A549 (cell line): ENCODE results near the gene PRAMEF1. TPM values are rescaled to one million over a fixed set of nuclear protein-coding genes. Genes with fewer than 3 reads are reported as not detected.

ENCODE experiments used
- ATAC-seq, 2 experiments: fragments of 200-7000 bp in 1 of 2; fragments of >200 bp in 1 of 2; cut with Nextera tagmentation in 1 of 2; cut with Tn5 transposase in 1 of 2; 3 replicates each; pipeline versions ENCODE4 v1.8.0 to v1.9.1; 2018 to 2020; ENCODE audit warnings: mild to moderate bottlenecking in 1 of 2, moderate library complexity in 1 of 2
- CTCF ChIA-PET: fragments of 300-600 bp; sonication (Branson Sonifier 250); formaldehyde crosslinking; extraction: SDS; loops from one replicate; lab custom pipeline; 2021; ENCODE audit warnings: antibody characterized with exemption, inconsistent platforms; lab: Yijun Ruan, JAX
- POLR2A ChIA-PET: fragments of 350-600 bp; formaldehyde crosslinking; extraction: SDS; loops from one replicate; lab custom pipeline; 2021; ENCODE audit warnings: antibody characterized with exemption, inconsistent platforms; lab: Yijun Ruan, JAX
- DNase-seq, 2 experiments: peaks; one replicate each; pipeline versions ENCODE4 v3.0.0 to v3.0.0-alpha.2; 2011 to 2016; ENCODE audit warnings: low read depth in 1 of 2, low spot score in 1 of 2
- FAIRE-seq: peaks from 2 replicates; lab custom pipeline; 2011; peaks lifted over from hg19 to GRCh38; lab: Jason Lieb, UNC
- H3K27ac ChIP-seq, 2 experiments: fragments of >200 bp; sonication (Bioruptor Twin); formaldehyde crosslinking; 3 replicates each; pipeline ENCODE4 v1.5.1; 2016 to 2017
- H3K4me1 ChIP-seq: fragments of >200 bp; sonication (Bioruptor Twin); formaldehyde crosslinking; 3 replicates; pipeline ENCODE4 v1.6.1; 2016
- H3K4me2 ChIP-seq: fragments of >200 bp; sonication (Bioruptor Twin); formaldehyde crosslinking; 3 replicates; pipeline ENCODE4 v1.6.1; 2016
- H3K4me3 ChIP-seq: fragments of >200 bp; sonication (Bioruptor Twin); formaldehyde crosslinking; 3 replicates; pipeline ENCODE4 v1.5.1; 2016
- H3K9me3 ChIP-seq: fragments of >200 bp; sonication (Bioruptor Twin); formaldehyde crosslinking; 3 replicates; pipeline ENCODE4 v1.6.1; 2016
- ATOH8 ChIP-seq: fragments of 250-450 bp; sonication (Bioruptor Pico); IDR thresholded peaks from 2 replicates; pipeline ENCODE4 v1.5.0; 2020; ENCODE audit warnings: low read depth, mild to moderate bottlenecking, moderate library complexity
- CBX2 ChIP-seq: fragments of 200-600 bp; sonication (generic); IDR thresholded peaks from 2 replicates; pipeline ENCODE4 v1.6.1; 2016; ENCODE audit warnings: low read depth, mild to moderate bottlenecking, borderline replicate concordance
- CBX8 ChIP-seq: fragments of 200-600 bp; sonication (generic); IDR thresholded peaks from 2 replicates; pipeline ENCODE4 v1.6.1; 2016
- EP300 ChIP-seq, 2 experiments: fragments of >200 bp; sonication (Bioruptor Twin); formaldehyde crosslinking; IDR thresholded peaks; 2 replicates in 1 of 2; 3 replicates in 1 of 2; pipeline ENCODE4 v1.6.1; 2016 to 2017
- FOXS1 ChIP-seq: fragments of 250-450 bp; sonication (Bioruptor Pico); IDR thresholded peaks from 2 replicates; pipeline ENCODE4 v1.5.0; 2020; ENCODE audit warnings: mild to moderate bottlenecking, moderate library complexity
- GATA3 ChIP-seq: IDR thresholded peaks from 2 replicates; pipeline ENCODE4 v1.6.1; 2012; ENCODE audit warnings: borderline replicate concordance
- HDAC2 ChIP-seq: fragments of 200-600 bp; sonication (generic); IDR thresholded peaks from 2 replicates; pipeline ENCODE4 v1.6.1; 2016
- HMGXB4 ChIP-seq: fragments of 250-450 bp; sonication (Bioruptor Pico); IDR thresholded peaks from 2 replicates; pipeline ENCODE4 v1.5.0; 2021; ENCODE audit warnings: mild to moderate bottlenecking, moderate library complexity, borderline replicate concordance
- HOXA7 ChIP-seq: fragments of 250-450 bp; sonication (Bioruptor Pico); IDR thresholded peaks from 2 replicates; pipeline ENCODE4 v1.5.0; 2020; ENCODE audit warnings: mild to moderate bottlenecking, moderate library complexity
- HOXB13 ChIP-seq: fragments of 250-450 bp; sonication (Bioruptor Pico); IDR thresholded peaks from 2 replicates; pipeline ENCODE4 v1.5.0; 2020; ENCODE audit warnings: low read depth, mild to moderate bottlenecking, moderate library complexity
- HOXB5 ChIP-seq: fragments of 250-450 bp; sonication (Bioruptor Pico); IDR thresholded peaks from 2 replicates; pipeline ENCODE4 v1.5.0; 2020; ENCODE audit warnings: mild to moderate bottlenecking, moderate library complexity
- JUN ChIP-seq, 2 experiments: fragments of >200 bp; sonication (Bioruptor Twin); formaldehyde crosslinking; IDR thresholded peaks; 2 replicates in 1 of 2; 3 replicates in 1 of 2; pipeline ENCODE4 v1.6.1; 2016 to 2017
- KDM5A ChIP-seq: fragments of 200-600 bp; sonication (generic); IDR thresholded peaks from 2 replicates; pipeline ENCODE4 v1.6.1; 2016; ENCODE audit warnings: antibody characterized with exemption, mild to moderate bottlenecking
- MAX ChIP-seq: IDR thresholded peaks from 2 replicates; pipeline ENCODE4 v1.6.1; 2012
- NFE2L2 ChIP-seq: fragments of 150-350 bp; conservative IDR thresholded peaks from 2 replicates; pipeline ENCODE4 v1.6.1; 2014; ENCODE audit warnings: low read length
- NR3C1 ChIP-seq: fragments of >200 bp; sonication (Bioruptor Twin); formaldehyde crosslinking; IDR thresholded peaks from 3 replicates; pipeline ENCODE4 v1.6.1; 2017
- POLR2A ChIP-seq: IDR thresholded peaks from 2 replicates; pipeline ENCODE4 v1.6.1; 2012; ENCODE audit warnings: mild to moderate bottlenecking, low read length
- RAD21 ChIP-seq, 2 experiments: fragments of >200 bp in 1 of 2; sonication (Bioruptor Twin) in 1 of 2; formaldehyde crosslinking in 1 of 2; IDR thresholded peaks in 1 of 2; conservative IDR thresholded peaks in 1 of 2; 2 replicates in 1 of 2; 3 replicates in 1 of 2; pipeline ENCODE4 v1.6.1; 2012 to 2018; ENCODE audit warnings: inconsistent platforms in 1 of 2
- RCOR1 ChIP-seq: fragments of 150-350 bp; IDR thresholded peaks from 2 replicates; pipeline ENCODE4 v1.6.1; 2014; ENCODE audit warnings: antibody characterized with exemption, low read length, low read depth
- REST ChIP-seq: fragments of 200-600 bp; sonication (generic); IDR thresholded peaks from 2 replicates; pipeline ENCODE4 v1.6.1; 2016; ENCODE audit warnings: antibody characterized with exemption, mild to moderate bottlenecking, moderate library complexity
- RFX5 ChIP-seq: fragments of 450-650 bp; IDR thresholded peaks from 2 replicates; pipeline ENCODE4 v1.7.1; 2014; ENCODE audit warnings: antibody characterized with exemption, mild to moderate bottlenecking, moderate library complexity
- whole genome bisulfite sequencing: methylation state at CpG from one replicate; pipeline ENCODE4 v1.1.6; 2017; ENCODE audit errors: missing lambda C conversion rate; 5-methylcytosine and 5-hydroxymethylcytosine counted together
- polyA plus RNA-seq, 4 experiments: library from polyadenylated mRNA; depleted of rRNA in 3 of 4; stranded (reverse); fragments of >200 nt; fragmentation: RNase III in 1 of 4; extraction: RNeasy Plus Mini Kit Qiagen cat#74134 plus additional on column Dnase treatment in 1 of 4; gene quantifications; 2 replicates in 3 of 4; 3 replicates in 1 of 4; pipeline ENCODE4 v1.2.3, GENCODE V29; 2011 to 2017

PRAMEF1 gene
- polyA plus RNA-seq, 2 of the 4 experiments (the other 2 are of a cell fraction): not detected

- TF ChIP-seq HDAC2 (no peak), REST (no peak), JUN (IDR thresholded peaks at IDR 0.05) (no peak), ATOH8 (CRISPR knock-in tag) (no peak), RAD21 (conservative IDR thresholded peaks at IDR 0.05 in 1 of 2, IDR thresholded peaks at IDR 0.05 in 1 of 2) (no peak), KDM5A (no peak), EP300 (IDR thresholded peaks at IDR 0.05) (no peak), HOXB5 (CRISPR knock-in tag) (no peak), NR3C1 (no peak), CBX2 (no peak)
- no peak overlapping the region for H3K27ac ChIP-seq
- H3K4me3 ChIP-seq: no peak overlapping the region
- POLR2A ChIA-PET: no interaction called here
- no peaks in the 10 kb centered on the region for H3K4me1 ChIP-seq
- no peak for ATAC-seq
- no peak overlapping the region for H3K4me2 ChIP-seq
- DNase-seq: no peak
- CTCF ChIA-PET: no interaction called here
- peaks cover 13% of the 10 kb centered on the region; the same call in 1 of the 3 replicates for H3K9me3 ChIP-seq
- no peak for FAIRE-seq
Measured at GRCh38 chr1:12748778-12749355, 42.3 kb upstream of the PRAMEF1 start.

- ChIA-PET POLR2A (no interaction called here), CTCF (no interaction called here)
- DNase-seq (no peak), ATAC-seq (no peak), FAIRE-seq (no peak)
- Histone ChIP-seq H3K9me3 (0 out of 3 replicates have a peak, but pooled peaks cover 3% of the 10 kb centered on the region), H3K4me1 (no peaks in the 10 kb centered on the region), H3K4me3 (no peak overlapping the region), H3K27ac (no peak overlapping the region), H3K4me2 (no peak overlapping the region)
- no peak for TF ChIP-seq RAD21 (conservative IDR thresholded peaks at IDR 0.05 in 1 of 2, IDR thresholded peaks at IDR 0.05 in 1 of 2)
- TF ChIP-seq GATA3: no peak
- TF ChIP-seq EP300 (IDR thresholded peaks at IDR 0.05): no peak
- TF ChIP-seq NFE2L2: no peak
- no peak for TF ChIP-seq NR3C1
- TF ChIP-seq HOXB13: no peak
- TF ChIP-seq FOXS1 (CRISPR knock-in tag): no peak
- WGBS: 32% methylated on average over 4 of the region's 4 CpGs
Measured at GRCh38 chr1:12754738-12755137, 36.5 kb upstream of the PRAMEF1 start.

- ChIA-PET POLR2A (no interaction called here), CTCF (no interaction called here)
- Histone ChIP-seq H3K4me3 (no peak overlapping the region), H3K4me1 (no peaks in the 10 kb centered on the region), H3K27ac (no peak overlapping the region), H3K4me2 (no peak overlapping the region), H3K9me3 (no peaks in the 10 kb centered on the region)
- 17% methylated on average over 1 of the region's 2 CpGs for WGBS
- FAIRE-seq (no peak), ATAC-seq (peak in 1 of 2 experiments; percentile 43; a peak in 2 of 6 replicates), DNase-seq (no peak)
- TF ChIP-seq RCOR1 (no peak), MAX (no peak), JUN (IDR thresholded peaks at IDR 0.05) (no peak), HMGXB4 (CRISPR knock-in tag) (no peak), POLR2A (no peak), RFX5 (no peak), CBX8 (no peak), HOXA7 (CRISPR knock-in tag) (no peak)
Measured at GRCh38 chr1:12756273-12756672, 34.9 kb upstream of the PRAMEF1 start.
